CD4-positive, alpha-beta T cell treated with Interleukin-6 at 100 ng/mL for 8 hours (primary cell): ENCODE measurements around the gene ADNP2.

Experiments
- DNase-seq: peaks from one replicate; pipeline ENCODE4 v3.0.0-alpha.2; 2020; ENCODE audit warnings: mixed read lengths, low spot score

The ADNP2 gene

DNA sequence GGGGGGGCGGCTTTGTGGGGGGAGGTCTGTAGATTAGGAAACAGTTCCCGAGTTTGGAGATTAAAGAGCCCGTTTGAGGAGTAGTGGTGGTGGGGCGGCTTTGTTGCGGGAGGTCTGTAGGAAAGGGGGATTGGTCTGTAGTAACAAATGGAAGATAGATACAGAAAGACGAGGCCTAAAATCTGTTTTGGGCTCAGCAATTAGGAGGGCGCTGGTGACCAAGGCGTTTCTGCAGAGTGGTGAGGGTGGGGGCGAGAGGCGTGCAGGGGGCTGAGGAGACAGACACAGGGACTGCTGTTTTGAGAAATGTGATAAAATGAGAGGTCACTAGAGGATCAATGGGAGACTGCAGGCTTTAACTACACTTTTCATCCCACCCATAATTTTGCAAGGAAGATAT is 1.6 kb upstream of the ADNP2 start:
- DNase-seq, result no peak

DNA sequence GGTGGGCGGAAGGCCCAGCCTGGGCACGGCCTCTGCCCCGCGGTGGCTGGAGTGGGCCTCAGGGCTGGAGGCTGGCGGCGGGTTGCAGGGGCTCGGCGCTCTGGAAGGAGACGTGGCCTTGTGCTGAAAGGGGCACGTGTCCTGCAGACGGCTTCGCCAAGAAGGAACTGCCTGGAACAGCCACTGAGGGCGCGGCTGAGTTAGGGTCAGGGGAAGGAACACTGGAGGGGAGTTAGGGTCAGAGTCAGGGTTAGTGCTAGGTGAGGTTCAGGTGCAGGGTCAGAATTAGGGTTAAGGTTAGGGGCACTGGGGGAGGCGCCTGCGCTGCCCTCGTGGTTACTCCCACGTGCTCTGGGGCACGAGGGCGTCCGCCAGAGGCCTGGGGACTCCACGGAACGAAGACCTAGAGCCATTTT is 933 bp upstream of the ADNP2 start:
- no peak for DNase-seq

DNA sequence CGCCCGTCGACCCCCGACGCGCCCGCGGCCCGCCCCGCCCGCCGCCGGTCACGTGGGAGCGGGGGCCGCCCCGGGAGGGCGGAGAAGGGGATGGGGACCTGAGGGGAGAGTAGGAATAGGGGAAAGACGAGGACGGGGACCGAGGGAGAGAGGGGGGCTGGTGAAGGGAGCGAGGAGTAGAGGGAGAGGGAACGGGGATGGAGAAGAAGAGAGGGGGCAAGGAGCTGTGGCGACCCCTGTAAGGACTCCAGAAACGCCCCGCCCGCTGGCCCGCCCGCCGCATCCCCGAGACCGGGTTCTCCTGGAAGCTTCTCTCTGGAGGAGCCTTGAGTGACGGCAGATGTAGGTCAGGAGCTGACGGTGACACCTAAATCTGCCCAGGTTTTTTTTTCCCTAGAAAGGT is 615 bp downstream of the ADNP2 start:
- no peak for DNase-seq

DNA sequence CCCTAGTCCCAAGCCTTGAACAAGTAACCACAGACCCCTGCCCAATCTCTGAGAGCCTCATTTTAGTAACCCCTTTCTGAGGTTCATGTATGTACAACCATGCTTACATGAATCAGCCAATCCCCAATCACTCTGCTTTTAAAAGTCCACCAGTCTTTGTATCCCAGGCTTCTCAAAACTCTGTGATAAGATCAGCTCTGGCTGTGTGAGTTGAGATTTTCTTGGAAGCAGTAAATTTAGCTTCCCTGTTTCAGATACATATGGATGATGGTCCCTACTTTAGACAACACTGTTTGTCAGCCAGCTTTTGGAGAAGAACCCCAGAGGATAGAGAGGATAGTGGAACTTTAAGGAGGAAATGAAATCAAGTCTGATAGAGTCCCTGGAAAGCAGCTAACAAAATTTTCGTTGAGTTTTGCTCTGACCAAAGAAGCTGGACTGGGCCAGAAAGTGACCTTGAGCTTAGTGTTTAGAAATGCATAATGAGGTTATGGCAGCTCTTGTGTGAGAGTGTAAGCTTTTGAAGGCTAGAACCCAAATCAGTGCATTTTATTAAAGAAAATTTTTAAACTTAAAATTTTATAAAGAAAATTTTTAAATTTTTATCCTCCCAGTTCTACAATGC is 3.7 kb downstream of the ADNP2 start:
- no peak for DNase-seq

DNA sequence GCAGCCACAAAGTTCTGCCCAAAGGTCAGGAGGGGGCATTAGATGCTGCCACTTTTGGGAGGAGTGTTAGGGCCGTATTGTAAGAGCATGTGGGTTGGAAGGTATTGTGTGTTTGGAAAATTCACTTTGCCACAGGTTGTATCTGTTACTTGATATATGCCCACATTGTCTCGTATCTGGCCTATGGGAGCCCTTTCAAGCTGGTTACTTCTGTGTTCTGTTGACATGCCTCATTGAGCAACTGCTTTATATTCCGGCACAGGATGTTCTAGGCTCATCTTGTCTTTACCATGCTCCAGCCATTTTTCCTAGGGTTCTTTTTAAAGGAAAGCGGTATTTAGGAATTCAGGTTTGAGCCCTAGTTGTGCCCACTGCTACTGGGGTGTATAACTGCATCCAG is 6.0 kb downstream of the ADNP2 start:
- DNase-seq, result no peak

DNA sequence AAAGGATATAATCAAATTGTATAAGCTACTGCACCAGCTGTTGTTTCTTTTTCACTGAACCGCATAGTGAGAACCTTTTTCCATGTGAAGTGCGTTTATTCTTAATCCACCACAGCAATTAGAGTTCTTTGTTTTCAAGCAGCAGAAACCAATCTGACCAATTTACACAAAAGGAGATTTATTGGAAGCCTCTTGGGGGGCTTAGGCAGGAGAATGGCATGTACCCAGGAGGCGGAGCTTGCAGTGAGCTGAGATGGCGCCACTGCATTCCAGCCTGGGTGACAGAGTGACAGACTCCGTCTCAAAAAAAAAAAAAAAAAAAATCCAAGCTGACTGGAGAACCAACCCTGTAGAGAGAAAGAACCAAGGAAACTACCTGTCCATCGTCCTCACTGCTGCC is 10.0 kb downstream of the ADNP2 start:
- DNase-seq, result no peak

DNA sequence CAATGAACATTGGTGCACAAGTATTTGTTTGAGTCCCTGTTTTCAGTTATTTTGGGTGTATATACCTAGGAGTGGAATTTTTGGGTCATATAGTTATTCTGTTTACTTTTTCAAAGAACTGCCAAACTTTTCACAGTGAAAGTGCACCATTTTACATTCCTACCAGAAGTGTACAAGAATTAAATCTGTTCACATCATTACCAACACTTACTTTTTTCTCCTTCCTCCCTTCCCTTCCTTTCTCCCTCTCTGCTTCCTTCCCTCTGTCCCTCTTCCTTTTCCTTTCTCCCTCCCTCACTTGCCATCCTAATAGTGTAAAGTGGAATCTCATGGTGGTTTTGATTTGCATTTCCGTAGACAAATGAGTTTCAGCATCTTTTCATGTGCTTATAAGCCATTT is 11.9 kb downstream of the ADNP2 start:
- DNase-seq, result no peak

DNA sequence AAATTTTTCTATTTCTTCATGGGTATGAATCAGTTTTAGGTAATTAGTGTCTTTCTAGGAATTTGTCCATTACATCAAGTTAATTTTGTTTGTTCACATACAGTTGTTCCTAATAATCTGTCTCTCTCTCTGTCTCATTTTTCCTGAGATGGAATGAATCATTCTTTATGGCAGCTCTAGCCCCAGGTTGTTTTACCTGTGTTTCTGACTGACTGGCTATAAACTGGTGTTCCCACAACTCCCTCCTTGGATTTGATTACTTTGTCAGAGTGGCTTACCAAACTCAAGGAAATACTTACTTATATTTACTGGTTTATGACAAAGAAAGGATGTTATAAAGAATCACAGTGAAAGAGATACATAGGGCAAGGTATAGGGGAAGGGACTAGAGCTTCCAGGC is 15.1 kb downstream of the ADNP2 start:
- no peak for DNase-seq

DNA sequence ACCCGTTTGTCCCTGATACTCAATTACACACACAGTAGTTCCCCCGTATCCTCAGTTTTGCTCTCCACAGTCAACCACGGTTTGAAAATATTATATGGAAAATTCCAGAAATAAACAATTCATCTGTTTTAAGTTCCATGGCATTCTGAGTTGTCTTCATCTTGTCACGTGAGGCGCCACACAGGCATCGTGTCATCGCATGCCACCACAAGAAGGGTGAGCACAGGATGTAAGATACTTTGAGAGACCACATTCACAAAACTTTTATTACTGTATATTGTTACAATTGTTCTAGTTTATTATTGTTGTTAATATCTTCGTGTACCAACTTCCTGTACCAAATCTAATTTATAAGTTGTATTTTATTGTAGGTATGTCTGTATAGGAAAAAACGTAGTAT is 17.7 kb downstream of the ADNP2 start:
- DNase-seq, result no peak

DNA sequence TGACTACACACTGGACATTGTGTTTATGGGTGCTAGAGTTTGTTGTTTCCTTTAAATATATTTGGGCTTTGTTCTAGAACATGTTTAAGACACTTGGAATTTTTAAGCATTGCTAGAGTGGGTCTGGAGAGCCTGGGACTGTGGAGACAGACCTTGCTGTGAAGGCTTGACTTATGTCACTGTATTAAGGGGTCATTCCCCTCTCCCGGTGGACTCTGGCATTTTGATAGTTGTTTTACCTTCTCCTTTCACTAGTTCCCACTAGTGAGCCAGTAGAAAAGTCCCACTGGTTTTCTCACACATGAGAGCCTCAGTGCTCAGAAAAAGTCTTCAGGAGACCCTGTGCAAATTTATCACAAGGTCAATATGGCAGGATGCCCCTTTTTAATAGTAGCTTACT is 18.6 kb downstream of the ADNP2 start:
- no peak for DNase-seq

DNA sequence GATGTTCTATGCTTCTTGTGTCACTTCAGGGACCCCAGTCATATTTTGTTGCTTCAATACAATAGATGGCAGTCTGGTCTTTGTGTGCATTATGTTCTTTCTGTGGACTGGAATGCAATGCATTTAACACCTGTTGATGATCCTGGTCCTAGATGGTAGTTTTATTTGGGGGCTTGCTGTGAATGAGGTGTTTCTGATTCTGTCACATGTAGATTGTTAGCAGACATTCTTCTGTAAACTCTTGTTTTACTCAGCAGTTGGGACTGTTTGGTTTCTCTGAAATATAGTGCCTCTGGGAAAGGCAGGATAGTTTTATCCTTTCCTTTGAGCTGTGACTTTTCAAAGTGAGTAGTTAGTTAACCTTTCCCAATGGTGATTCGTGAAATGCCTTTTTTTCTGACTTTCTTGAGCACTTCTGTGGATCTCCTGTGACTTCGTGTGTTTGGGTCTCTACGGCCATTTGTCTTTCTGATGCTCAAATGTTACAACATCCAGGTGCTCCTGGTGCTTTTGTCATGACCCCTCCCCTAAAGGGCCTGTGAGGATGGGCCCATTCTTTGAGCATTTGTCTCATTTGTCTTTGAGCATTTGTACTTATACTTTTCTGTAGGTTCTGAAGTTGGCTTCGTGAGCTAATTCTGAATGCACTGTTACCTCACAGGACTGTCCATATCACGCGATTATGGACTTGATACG is 20.8 kb downstream of the ADNP2 start:
- DNase-seq, result no peak

DNA sequence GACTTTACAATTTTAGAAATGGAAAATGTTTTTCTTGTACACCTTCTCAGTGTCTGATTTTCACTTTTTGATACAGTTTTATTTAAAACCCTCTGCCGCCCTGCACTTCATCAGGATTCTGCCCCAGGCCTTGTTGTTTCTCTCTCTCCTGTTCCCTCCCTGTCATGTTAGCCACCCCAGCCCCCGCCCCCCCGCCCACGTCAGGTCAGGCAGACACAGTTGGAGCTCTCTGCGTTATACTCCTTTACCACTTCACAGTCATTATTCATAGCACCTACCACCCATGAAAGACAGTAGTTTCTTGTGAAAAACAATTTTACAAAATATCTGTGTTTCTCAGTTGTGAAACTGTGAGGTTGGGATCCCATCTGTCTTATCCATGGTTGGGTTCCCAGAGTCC is 21.5 kb downstream of the ADNP2 start:
- no peak for DNase-seq

DNA sequence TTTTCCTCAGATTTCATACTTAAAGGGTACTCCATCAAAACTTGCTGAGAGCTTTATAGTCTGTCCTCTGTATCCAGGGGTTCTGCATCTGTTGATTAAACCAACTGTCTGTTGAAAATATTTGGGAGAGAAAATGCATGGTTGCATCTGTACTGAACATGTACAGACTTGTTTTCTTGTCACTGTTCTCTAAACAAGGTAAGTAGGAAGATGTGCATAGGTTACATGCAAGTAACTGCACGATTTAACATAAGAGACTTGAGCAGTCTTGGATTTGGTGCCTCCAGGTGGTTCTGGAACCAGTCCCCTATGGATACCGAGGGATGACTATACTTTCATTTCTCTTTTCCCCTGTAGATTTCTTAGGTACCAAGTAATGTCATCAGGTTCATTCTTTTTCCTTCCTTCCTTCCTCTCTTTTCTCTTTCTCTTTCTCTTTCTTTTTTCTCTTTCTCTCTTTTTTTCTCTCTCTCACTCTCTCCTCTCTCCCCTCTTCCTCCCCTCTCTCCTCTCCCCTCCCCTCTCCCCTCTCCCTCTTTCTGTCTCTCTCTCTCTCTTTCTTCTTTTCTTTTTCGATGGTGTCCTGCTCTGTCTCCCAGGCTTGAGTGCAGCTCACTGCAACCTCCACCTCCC is 23.2 kb downstream of the ADNP2 start:
- no peak for DNase-seq

DNA sequence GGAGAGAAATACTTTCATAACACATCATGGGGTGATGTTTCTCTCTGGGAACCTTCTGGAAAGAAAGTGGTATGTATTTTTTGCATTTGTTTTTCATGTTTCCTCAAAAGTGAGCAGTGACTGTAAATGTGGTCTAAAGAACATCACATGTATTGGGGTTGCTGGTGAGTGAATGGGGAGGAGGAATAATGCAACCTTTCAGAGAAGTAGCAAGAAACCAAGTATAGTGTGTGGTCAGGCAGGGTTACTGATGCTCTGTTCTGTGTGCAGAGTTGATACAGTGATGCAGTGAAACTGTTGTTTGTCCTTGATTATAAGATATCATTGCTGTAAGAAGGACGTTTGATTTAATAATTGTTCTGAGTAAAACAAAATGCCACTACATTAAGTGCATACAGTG is 24.1 kb downstream of the ADNP2 start:
- DNase-seq, result no peak

DNA sequence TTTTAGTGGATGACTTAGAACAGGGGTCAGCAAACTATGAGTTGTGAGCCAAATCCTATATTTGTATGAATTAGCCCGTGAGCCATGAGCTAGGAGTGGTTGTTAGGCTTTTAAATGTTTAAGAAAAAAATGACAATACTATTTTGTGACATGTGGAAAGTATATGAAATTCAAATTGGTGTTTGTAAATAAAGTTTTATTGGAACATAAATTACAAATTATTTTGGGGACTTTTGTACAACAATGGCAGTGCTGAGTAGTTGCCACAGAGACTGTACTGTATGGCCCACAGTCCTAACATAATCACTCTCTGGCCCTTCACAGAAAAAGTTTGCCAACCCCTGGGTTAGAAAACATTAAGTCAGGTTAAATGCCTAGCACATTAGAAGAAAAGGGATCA is 26.1 kb downstream of the ADNP2 start:
- DNase-seq, result no peak

DNA sequence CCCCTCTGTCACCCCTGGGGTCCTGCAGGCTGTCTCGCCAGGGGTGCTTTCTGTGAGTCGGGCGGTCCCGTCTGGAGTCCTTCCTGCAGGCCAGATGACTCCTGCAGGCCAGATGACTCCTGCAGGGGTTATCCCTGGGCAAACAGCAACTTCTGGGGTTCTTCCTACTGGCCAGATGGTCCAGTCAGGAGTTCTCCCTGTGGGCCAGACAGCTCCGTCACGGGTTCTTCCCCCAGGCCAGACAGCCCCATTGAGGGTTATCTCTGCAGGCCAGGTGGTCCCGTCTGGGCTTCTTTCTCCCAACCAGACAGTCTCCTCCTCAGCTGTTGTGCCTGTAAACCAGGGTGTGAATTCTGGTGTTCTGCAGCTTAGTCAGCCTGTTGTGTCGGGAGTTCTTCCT is 27.6 kb downstream of the ADNP2 start:
- DNase-seq, result no peak

DNA sequence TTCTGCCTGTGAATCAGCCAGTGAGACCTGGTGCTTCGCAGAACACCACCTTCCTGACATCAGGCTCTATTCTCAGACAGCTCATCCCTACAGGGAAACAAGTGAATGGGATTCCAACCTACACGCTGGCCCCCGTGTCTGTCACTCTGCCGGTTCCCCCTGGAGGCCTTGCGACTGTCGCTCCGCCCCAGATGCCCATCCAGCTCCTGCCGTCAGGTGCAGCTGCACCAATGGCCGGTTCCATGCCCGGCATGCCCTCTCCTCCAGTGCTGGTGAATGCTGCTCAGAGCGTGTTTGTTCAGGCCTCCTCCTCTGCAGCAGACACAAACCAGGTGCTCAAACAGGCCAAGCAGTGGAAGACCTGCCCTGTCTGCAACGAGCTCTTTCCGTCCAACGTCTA is 28.1 kb downstream of the ADNP2 start:
- no peak for DNase-seq

DNA sequence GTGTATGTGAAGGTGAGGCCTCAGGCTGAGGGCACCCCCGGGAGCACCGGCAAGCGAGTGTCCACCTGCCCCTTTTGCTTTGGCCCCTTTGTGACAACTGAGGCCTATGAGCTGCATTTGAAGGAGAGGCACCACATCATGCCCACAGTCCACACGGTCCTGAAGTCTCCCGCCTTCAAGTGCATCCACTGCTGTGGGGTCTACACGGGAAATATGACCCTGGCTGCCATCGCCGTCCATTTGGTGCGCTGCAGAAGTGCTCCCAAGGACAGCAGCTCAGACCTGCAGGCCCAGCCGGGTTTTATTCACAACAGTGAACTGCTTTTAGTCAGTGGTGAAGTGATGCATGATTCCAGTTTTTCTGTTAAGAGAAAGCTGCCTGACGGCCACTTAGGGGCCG is 28.9 kb downstream of the ADNP2 start:
- no peak for DNase-seq

DNA sequence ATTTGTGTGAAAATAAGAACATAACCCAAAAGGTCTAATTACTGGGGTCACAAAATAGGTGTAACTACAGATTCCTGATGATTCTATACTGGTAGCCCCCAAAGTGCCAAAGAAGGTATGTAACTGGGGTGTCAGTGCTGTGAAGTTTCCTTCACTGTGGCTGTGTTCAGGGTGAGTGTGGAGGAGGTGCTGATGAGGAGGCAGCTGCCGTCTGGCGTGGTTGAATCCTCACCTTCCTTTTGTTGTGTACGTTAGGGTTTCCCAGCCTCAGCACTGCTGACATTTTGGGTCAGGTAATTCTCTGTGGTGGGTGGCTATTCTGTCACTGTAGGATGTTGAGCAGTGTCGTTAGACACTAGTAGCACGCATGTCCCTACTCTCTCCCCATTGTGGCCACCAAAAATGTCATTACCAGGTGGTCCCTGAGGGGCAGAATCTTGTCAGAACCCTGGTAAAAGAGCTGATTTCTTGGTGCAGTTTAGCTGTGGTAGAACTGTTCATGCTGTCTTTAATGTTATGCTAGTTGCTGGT is 31.5 kb downstream of the ADNP2 start:
- DNase-seq, result no peak

DNA sequence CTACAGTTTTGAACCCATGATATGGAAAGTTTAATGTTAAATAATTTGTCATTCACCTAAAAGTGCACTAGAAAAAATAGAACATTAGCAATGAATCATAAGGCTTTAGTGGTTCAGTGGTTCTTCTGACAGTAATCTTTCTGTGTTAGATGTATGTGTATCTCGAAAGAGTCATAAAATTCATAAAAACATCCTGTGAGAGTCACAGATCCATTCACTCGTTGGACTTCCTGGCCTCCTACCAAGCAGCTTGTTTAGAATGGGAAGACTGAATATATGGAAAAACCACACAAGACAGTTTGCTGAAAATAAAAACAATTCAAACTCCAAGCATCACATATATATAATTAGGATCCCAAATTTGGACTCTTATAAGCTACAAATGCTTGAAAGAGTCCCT is 34.8 kb downstream of the ADNP2 start:
- no peak for DNase-seq

DNA sequence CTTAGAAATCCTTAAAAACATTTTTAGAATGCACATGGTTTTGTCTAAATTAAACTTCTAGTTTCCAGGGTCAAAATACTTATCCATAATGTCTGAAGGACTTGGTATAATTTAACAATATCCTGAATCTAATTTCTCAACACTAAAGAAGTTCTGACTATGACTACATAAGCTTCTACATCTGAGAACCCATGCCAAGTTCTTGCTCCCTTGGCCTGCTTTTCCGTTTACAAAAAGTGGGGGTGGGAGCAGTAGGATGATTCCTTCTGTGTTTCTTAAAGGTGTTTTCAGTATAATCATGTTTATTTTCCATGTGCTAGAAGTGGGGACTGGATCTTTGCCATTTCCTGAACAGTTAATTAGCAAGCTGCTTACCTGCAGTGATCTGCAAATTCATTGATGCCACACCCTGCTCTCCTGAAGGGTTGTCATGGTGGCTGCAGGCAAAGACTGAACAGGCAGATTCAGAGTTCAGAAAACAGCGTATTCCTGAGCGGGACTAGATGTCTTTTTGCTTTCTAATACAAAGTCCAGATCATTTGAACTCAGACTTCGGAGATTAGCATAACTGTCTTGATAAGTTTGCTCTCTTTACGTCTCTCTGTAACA is 36.2 kb downstream of the ADNP2 start:
- no peak for DNase-seq

DNA sequence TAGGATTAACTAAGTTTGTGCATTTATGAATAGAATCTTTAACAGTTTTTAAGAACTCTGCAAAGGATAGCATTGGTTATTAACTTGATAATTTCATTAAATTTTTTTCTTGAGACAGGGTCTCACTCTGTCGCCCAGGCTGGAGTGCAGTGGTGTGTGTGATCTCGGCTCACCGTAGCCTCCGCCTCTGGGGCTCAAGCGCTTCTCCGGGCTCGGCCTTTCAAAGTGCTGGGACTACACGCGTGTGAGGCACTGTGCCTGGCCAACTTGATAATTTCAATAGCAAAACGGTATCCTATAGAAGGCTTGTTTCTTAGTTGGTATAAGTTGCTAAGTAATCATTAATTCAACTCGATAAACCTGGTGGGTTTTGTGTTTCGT is 38.0 kb downstream of the ADNP2 start:
- DNase-seq, result no peak
